K562 (cell line): ENCODE measurements around the gene CERS1. TPM values are rescaled to one million over a fixed set of nuclear protein-coding genes. Genes with fewer than 3 reads are reported as not detected.
A peak's percentile ranks its signal among the peaks of the same experiment; 100 is the strongest.

Experiments used
- BCOR ChIP-seq: fragments of 450-650 bp; IDR thresholded peaks from 2 replicates; pipeline ENCODE4 v1.6.1; 2016
- ERF ChIP-seq: fragments of 450-650 bp; formaldehyde crosslinking; IDR thresholded peaks from 2 replicates; pipeline ENCODE4 v1.4.0; 2020; ENCODE audit warnings: mild to moderate bottlenecking, mixed read lengths
- KDM1A ChIP-seq, 2 experiments: fragments of 450-650 bp; IDR thresholded peaks; 2 replicates each; pipeline ENCODE4 v1.6.1; 2016; ENCODE audit warnings: mild to moderate bottlenecking in 2 of 2
- MED1 ChIP-seq: sonication (generic); formaldehyde crosslinking; IDR thresholded peaks from 2 replicates; pipeline ENCODE4 v1.8.1; 2023; ENCODE audit warnings: missing genetic modification reagents, borderline replicate concordance
- MXI1 ChIP-seq: IDR thresholded peaks from 2 replicates; pipeline ENCODE4 v1.6.1; 2011; ENCODE audit warnings: low read depth, mild to moderate bottlenecking, improper control_type of control experiment, low read length
- NBN ChIP-seq: fragments of 450-650 bp; IDR thresholded peaks from 2 replicates; pipeline ENCODE4 v1.6.1; 2016; ENCODE audit warnings: low read depth, mild to moderate bottlenecking
- NFIX ChIP-seq: fragments of 250-450 bp; sonication (Bioruptor Pico); IDR thresholded peaks from 2 replicates; pipeline ENCODE4 v1.4.0; 2020; ENCODE audit warnings: low read depth, mild to moderate bottlenecking, moderate library complexity
- NR2F6 ChIP-seq: fragments of 450-650 bp; formaldehyde crosslinking; IDR thresholded peaks from 2 replicates; pipeline ENCODE4 v1.4.0; 2020; ENCODE audit warnings: mild to moderate bottlenecking
- PHB2 ChIP-seq: fragments of 450-650 bp; IDR thresholded peaks from 2 replicates; pipeline ENCODE4 v1.6.1; 2017; ENCODE audit warnings: low read depth
- RBM25 ChIP-seq: fragments of 200-400 bp; formaldehyde crosslinking; IDR thresholded peaks from 2 replicates; pipeline ENCODE4 v1.6.1; 2018; ENCODE audit warnings: low read length, low read depth, moderate library complexity; ENCODE audit not compliant: severe bottlenecking
- SMARCA5 ChIP-seq: fragments of 450-650 bp; IDR thresholded peaks from 2 replicates; pipeline ENCODE4 v1.6.1; 2016
- SMARCE1 ChIP-seq: fragments of 450-650 bp; IDR thresholded peaks from 2 replicates; pipeline ENCODE4 v1.7.1; 2016; ENCODE audit warnings: mild to moderate bottlenecking
- SPI1 ChIP-seq: IDR thresholded peaks from 2 replicates; pipeline ENCODE4 v1.6.1; 2011; ENCODE audit warnings: low read depth, low read length, control low read depth, borderline replicate concordance
- SRF ChIP-seq, 2 experiments: fragments of 250-450, 450-650 bp in 1 of 2; sonication (Bioruptor Pico) in 1 of 2; sonication (generic) in 1 of 2; formaldehyde crosslinking; IDR thresholded peaks; 2 replicates each; pipeline versions ENCODE4 v1.5.0 to v1.5.1; 2020 to 2022; ENCODE audit warnings: mild to moderate bottlenecking in 1 of 2, missing genetic modification reagents in 1 of 2
- TOE1 ChIP-seq, 2 experiments: fragments of 450-650 bp in 1 of 2; sonication (generic) in 1 of 2; formaldehyde crosslinking in 1 of 2; IDR thresholded peaks; 2 replicates each; pipeline versions ENCODE4 v1.7.1 to v1.8.0; 2016 to 2022; ENCODE audit warnings: borderline replicate concordance in 2 of 2, mild to moderate bottlenecking in 2 of 2, antibody characterized with exemption in 1 of 2, inconsistent platforms in 1 of 2, low read depth in 1 of 2, missing genetic modification reagents in 1 of 2, moderate library complexity in 1 of 2
- ZBTB1 ChIP-seq: sonication (generic); formaldehyde crosslinking; IDR thresholded peaks from 2 replicates; pipeline ENCODE4 v1.8.1; 2023; ENCODE audit warnings: missing genetic modification reagents, low read depth, mild to moderate bottlenecking, borderline replicate concordance
- ZNF133 ChIP-seq: fragments of 250-450 bp; sonication (Bioruptor Pico); IDR thresholded peaks from 2 replicates; pipeline ENCODE4 v1.4.0; 2020; ENCODE audit warnings: mild to moderate bottlenecking
- ZNF324 ChIP-seq: fragments of 250-450 bp; sonication (Bioruptor Pico); IDR thresholded peaks from 2 replicates; pipeline ENCODE4 v1.4.0; 2020; ENCODE audit warnings: mild to moderate bottlenecking
- polyA plus RNA-seq, 8 experiments: library from polyadenylated mRNA; depleted of rRNA in 4 of 8; stranded (reverse) in 5 of 8; unstranded in 3 of 8; fragments of >200 nt; fragmentation: Nextera tagmentation in 2 of 8; fragmentation: Illumina TruSeq in 1 of 8; extraction: Ambion mirVana in 2 of 8; extraction: Trizol in 1 of 8; gene quantifications; 2 replicates each; pipeline versions ENCODE4 v1.2.1 to v1.2.3, GENCODE V29; 2011 to 2014; ENCODE audit warnings: inconsistent platforms in 1 of 8, missing spikeins in 1 of 8
- total RNA-seq, 7 experiments: library from RNA; depleted of rRNA in 6 of 7; stranded (reverse); fragments of >200 nt in 6 of 7; fragmentation: Illumina TruSeq in 2 of 7; extraction: Trizol in 2 of 7; gene quantifications; 2 replicates each; pipeline versions ENCODE4 v1.2.1 to v1.2.3, GENCODE V29; 2011 to 2021; ENCODE audit warnings: low replicate concordance in 1 of 7
- TF ChIP-seq, protein P1 (sequence below), 3 experiments: fragments of 200-800 bp in 1 of 3; sonication (Bioruptor generic) in 1 of 3; sonication (generic) in 1 of 3; formaldehyde crosslinking in 1 of 3; IDR thresholded peaks; 2 replicates each; pipeline versions ENCODE4 v1.6.1 to v1.8.0; 2016 to 2022; ENCODE audit warnings: mild to moderate bottlenecking in 2 of 3, missing compliant biosample characterization in 2 of 3, missing genetic modification characterization in 2 of 3, missing genetic modification reagents in 1 of 3
- TF ChIP-seq, protein P2 (sequence below): fragments of 250-450 bp; sonication (Bioruptor Pico); IDR thresholded peaks from 2 replicates; pipeline ENCODE4 v1.5.1; 2021; ENCODE audit warnings: mild to moderate bottlenecking
- TF ChIP-seq, protein P3 (sequence below): fragments of 250-450 bp; sonication (Bioruptor Pico); IDR thresholded peaks from 2 replicates; pipeline ENCODE4 v1.5.0; 2021
- TF ChIP-seq, protein P4 (sequence below): IDR thresholded peaks from 2 replicates; pipeline ENCODE4 v1.6.1; 2011; ENCODE audit not compliant: insufficient read length; ENCODE audit errors: extremely low read depth
- TF ChIP-seq, protein P5 (sequence below): sonication (generic); formaldehyde crosslinking; IDR thresholded peaks from 2 replicates; pipeline ENCODE4 v1.8.0; 2022; ENCODE audit warnings: mild to moderate bottlenecking, missing genetic modification reagents

Gene CERS1
- total and polyA plus RNA-seq, 9 of the 15 experiments (the other 6 are each of a cell fraction or from before 2014, with no cell fraction given), result 0.33 to 1.5 (median 0.86) TPM; not detected in 2

DNA sequence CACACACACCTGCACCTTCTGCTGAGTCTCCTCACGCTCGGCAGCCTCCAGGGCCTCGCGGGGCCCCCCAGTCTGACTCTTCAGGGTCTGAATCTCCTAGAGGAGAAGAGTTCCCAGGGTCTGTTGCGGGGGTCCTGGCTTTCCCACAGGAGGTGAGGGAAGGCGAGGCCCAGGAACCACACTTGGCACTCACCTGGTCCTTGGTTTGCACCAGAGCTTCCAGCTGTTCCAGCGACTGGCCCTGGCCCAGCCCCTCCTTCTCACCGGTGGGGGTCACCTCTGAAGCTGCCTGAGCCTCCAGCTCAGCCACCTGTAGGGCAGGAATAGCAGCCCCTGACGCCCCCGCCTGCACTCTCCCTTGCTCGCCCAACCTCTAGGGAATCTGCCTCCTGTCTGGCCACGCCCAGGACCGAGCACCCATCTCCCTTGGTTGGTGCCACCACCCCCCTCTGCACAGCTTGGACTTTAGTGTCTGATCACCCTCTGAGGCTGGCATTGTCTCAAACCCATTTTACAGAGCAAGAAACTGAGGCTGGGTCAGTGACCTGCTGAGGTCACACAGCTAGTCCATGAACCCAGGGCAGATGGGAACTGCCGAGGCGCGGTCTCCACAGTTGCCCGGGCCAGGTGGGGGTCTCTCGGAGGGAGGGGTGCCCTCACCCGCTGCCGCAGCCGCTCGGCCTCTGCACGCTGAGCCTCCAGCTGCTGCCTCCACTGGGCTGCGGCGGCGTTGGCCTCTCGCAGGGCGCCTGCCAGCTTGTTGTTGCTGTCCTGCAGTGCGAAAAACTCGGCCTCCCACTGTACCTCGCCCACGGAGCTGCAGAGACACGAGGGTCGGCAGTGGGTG lies 35.6 kb upstream of the CERS1 start (continued):
- TF ChIP-seq PHB2 (no peak), SPI1 (no peak), SRF (CRISPR knock-in tag; IDR thresholded peaks at IDR 0.05) (no peak), RBM25 (peak; percentile 88), MED1 (CRISPR knock-in tag) (no peak), TOE1 (IDR thresholded peaks at IDR 0.05; ENCODE audit: borderline replicate concordance) (no peak), TOE1 (CRISPR knock-in tag; IDR thresholded peaks at IDR 0.05; ENCODE audit: borderline replicate concordance, low read depth) (no peak), SMARCA5 (peak; percentile 81), ZBTB1 (no peak), NBN (no peak), NFIX (CRISPR knock-in tag) (no peak), KDM1A (IDR thresholded peaks at IDR 0.05) (peak; percentile 70 to 88), ERF (no peak), ZNF133 (CRISPR knock-in tag) (no peak), BCOR (peak; percentile 90), SMARCE1 (no peak), NR2F6 (no peak), ZNF324 (CRISPR knock-in tag) (no peak), MXI1 (no peak)
- TF ChIP-seq, protein P1, sequence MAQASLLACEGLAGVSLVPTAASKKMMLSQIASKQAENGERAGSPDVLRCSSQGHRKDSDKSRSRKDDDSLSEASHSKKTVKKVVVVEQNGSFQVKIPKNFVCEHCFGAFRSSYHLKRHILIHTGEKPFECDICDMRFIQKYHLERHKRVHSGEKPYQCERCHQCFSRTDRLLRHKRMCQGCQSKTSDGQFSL (CRISPR knock-in tag; IDR thresholded peaks at IDR 0.05), result no peak
- TF ChIP-seq, protein P1 (tag; IDR thresholded peaks at IDR 0.05), result no peak
- TF ChIP-seq, protein P2, sequence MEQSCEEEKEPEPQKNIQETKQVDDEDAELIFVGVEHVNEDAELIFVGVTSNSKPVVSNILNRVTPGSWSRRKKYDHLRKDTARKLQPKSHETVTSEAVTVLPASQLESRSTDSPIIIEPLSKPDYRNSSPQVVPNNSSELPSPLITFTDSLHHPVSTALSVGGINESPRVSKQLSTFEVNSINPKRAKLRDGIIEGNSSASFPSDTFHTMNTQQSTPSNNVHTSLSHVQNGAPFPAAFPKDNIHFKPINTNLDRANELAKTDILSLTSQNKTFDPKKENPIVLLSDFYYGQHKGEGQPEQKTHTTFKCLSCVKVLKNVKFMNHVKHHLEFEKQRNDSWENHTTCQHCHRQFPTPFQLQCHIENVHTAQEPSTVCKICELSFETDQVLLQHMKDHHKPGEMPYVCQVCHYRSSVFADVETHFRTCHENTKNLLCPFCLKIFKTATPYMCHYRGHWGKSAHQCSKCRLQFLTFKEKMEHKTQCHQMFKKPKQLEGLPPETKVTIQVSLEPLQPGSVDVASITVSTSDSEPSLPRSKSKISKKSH (CRISPR knock-in tag), result no peak
- TF ChIP-seq, protein P3, sequence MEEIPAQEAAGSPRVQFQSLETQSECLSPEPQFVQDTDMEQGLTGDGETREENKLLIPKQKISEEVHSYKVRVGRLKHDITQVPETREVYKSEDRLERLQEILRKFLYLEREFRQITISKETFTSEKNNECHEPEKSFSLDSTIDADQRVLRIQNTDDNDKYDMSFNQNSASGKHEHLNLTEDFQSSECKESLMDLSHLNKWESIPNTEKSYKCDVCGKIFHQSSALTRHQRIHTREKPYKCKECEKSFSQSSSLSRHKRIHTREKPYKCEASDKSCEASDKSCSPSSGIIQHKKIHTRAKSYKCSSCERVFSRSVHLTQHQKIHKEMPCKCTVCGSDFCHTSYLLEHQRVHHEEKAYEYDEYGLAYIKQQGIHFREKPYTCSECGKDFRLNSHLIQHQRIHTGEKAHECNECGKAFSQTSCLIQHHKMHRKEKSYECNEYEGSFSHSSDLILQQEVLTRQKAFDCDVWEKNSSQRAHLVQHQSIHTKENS, result no peak
- TF ChIP-seq, protein P4, sequence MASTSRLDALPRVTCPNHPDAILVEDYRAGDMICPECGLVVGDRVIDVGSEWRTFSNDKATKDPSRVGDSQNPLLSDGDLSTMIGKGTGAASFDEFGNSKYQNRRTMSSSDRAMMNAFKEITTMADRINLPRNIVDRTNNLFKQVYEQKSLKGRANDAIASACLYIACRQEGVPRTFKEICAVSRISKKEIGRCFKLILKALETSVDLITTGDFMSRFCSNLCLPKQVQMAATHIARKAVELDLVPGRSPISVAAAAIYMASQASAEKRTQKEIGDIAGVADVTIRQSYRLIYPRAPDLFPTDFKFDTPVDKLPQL, result no peak
- TF ChIP-seq, protein P5, sequence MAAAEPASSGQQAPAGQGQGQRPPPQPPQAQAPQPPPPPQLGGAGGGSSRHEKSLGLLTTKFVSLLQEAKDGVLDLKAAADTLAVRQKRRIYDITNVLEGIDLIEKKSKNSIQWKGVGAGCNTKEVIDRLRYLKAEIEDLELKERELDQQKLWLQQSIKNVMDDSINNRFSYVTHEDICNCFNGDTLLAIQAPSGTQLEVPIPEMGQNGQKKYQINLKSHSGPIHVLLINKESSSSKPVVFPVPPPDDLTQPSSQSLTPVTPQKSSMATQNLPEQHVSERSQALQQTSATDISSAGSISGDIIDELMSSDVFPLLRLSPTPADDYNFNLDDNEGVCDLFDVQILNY (CRISPR knock-in tag), result no peak
